Measurements from ENCODE around the gene RABIF.
"Not testable (repeated sequence)": the region's sequence is repeated elsewhere in the genome, so short reads cannot be mapped to it uniquely, and the experiment has no call there.

RABIF gene

GRCh38 chr1:202829223-202829622 lies 59.7 kb downstream of the RABIF start:
- not testable (repeated sequence) for DNase-seq
